ENCODE results near the gene CELSR1.
"Not testable (repeated sequence)": the region's sequence is repeated elsewhere in the genome, so short reads cannot be mapped to it uniquely, and the experiment has no call there.

CELSR1 gene

GRCh38 chr22:46407748-46408147 lies 129.7 kb downstream of the CELSR1 start:
- H3K4me3 Mint-ChIP-seq, result no peak overlapping the region
- no peaks in the 10 kb centered on the region for H3K27me3 Mint-ChIP-seq
- no peaks in the 10 kb centered on the region for H3K9me3 Mint-ChIP-seq
- no peak overlapping the region for H3K27ac Mint-ChIP-seq
- DNase-seq (no peak), ATAC-seq (replicated peaks) (no peak)
- peaks cover 8 to 17% of the 10 kb centered on the region in 2 donors for H3K36me3 Mint-ChIP-seq
- no peaks in the 10 kb centered on the region for H3K4me1 Mint-ChIP-seq

- no peaks in the 10 kb centered on the region for H3K4me1 Mint-ChIP-seq
- ATAC-seq (replicated peaks) (no peak), DNase-seq (no peak)
- peaks cover 8 to 12% of the 10 kb centered on the region in 2 donors for H3K36me3 Mint-ChIP-seq
- no peak overlapping the region for H3K27ac Mint-ChIP-seq
- H3K9me3 Mint-ChIP-seq, result no peaks in the 10 kb centered on the region
- H3K4me3 Mint-ChIP-seq, result no peak overlapping the region
- no peaks in the 10 kb centered on the region for H3K27me3 Mint-ChIP-seq
Measured at GRCh38 chr22:46406791-46407190, 130.6 kb downstream of the CELSR1 start.

GRCh38 chr22:46406349-46406748 lies 131.1 kb downstream of the CELSR1 start:
- ATAC-seq (replicated peaks) (no peak), DNase-seq (no peak)
- Mint-ChIP-seq H3K27ac (no peak overlapping the region), H3K9me3 (no peaks in the 10 kb centered on the region), H3K4me3 (no peak overlapping the region), H3K36me3 (peaks cover 8 to 12% of the 10 kb centered on the region in 2 donors), H3K27me3 (no peaks in the 10 kb centered on the region), H3K4me1 (no peaks in the 10 kb centered on the region)

- no peak for DNase-seq
- Mint-ChIP-seq H3K4me1 (no peaks in the 10 kb centered on the region), H3K4me3 (no peak overlapping the region), H3K36me3 (peaks cover 8 to 12% of the 10 kb centered on the region in 2 donors), H3K9me3 (no peaks in the 10 kb centered on the region), H3K27ac (no peak overlapping the region), H3K27me3 (no peaks in the 10 kb centered on the region)
- ATAC-seq (replicated peaks), result no peak
Measured at GRCh38 chr22:46405901-46406300, 131.5 kb downstream of the CELSR1 start.

GRCh38 chr22:46403880-46404279 lies 133.5 kb downstream of the CELSR1 start:
- H3K27me3 Mint-ChIP-seq; H3K27ac Mint-ChIP-seq; ATAC-seq (replicated peaks); H3K36me3 Mint-ChIP-seq; DNase-seq; H3K4me3 Mint-ChIP-seq; H3K9me3 Mint-ChIP-seq; H3K4me1 Mint-ChIP-seq: not testable (repeated sequence)

GRCh38 chr22:46402505-46402904 lies 134.9 kb downstream of the CELSR1 start:
- ATAC-seq (replicated peaks) (no peak), DNase-seq (no peak)
- Mint-ChIP-seq H3K9me3 (no peaks in the 10 kb centered on the region), H3K27me3 (no peaks in the 10 kb centered on the region), H3K27ac (no peak overlapping the region), H3K4me3 (no peak overlapping the region), H3K36me3 (peaks cover 1 to 8% of the 10 kb centered on the region in 2 donors), H3K4me1 (no peaks in the 10 kb centered on the region)

- DNase-seq (no peak), ATAC-seq (replicated peaks) (no peak)
- Mint-ChIP-seq H3K9me3 (no peaks in the 10 kb centered on the region), H3K27ac (no peak overlapping the region), H3K4me1 (no peaks in the 10 kb centered on the region), H3K36me3 (peaks cover 0 to 12% of the 10 kb centered on the region in 2 donors), H3K27me3 (no peaks in the 10 kb centered on the region), H3K4me3 (no peak overlapping the region)
Measured at GRCh38 chr22:46401370-46401769, 136.1 kb downstream of the CELSR1 start.

- Mint-ChIP-seq H3K9me3 (no peaks in the 10 kb centered on the region), H3K4me3 (no peak overlapping the region), H3K27ac (no peak overlapping the region), H3K4me1 (no peaks in the 10 kb centered on the region), H3K27me3 (no peaks in the 10 kb centered on the region), H3K36me3 (peaks cover 2 to 20% of the 10 kb centered on the region in 2 donors)
- no peak for DNase-seq
- ATAC-seq (replicated peaks), result no peak
Measured at GRCh38 chr22:46399251-46400024, 138.0 kb downstream of the CELSR1 start.

- no peak for DNase-seq
- Mint-ChIP-seq H3K4me1 (no peaks in the 10 kb centered on the region), H3K4me3 (no peak overlapping the region), H3K9me3 (no peaks in the 10 kb centered on the region), H3K36me3 (peaks cover 2 to 25% of the 10 kb centered on the region in 2 donors), H3K27ac (no peak overlapping the region), H3K27me3 (no peaks in the 10 kb centered on the region)
- ATAC-seq (replicated peaks), result no peak
Measured at GRCh38 chr22:46397951-46398350, 139.5 kb downstream of the CELSR1 start.

GRCh38 chr22:46397514-46397913 lies 139.9 kb downstream of the CELSR1 start:
- H3K4me1 Mint-ChIP-seq, result no peaks in the 10 kb centered on the region
- no peak overlapping the region for H3K27ac Mint-ChIP-seq
- DNase-seq, result no peak
- H3K27me3 Mint-ChIP-seq, result no peaks in the 10 kb centered on the region
- peaks cover 2 to 29% of the 10 kb centered on the region in 2 donors for H3K36me3 Mint-ChIP-seq
- no peaks in the 10 kb centered on the region for H3K9me3 Mint-ChIP-seq
- ATAC-seq (replicated peaks), result no peak
- H3K4me3 Mint-ChIP-seq, result no peak overlapping the region

GRCh38 chr22:46397049-46397448 lies 140.4 kb downstream of the CELSR1 start:
- not testable (repeated sequence) for H3K27ac Mint-ChIP-seq; H3K4me3 Mint-ChIP-seq; DNase-seq; H3K27me3 Mint-ChIP-seq; H3K9me3 Mint-ChIP-seq; H3K4me1 Mint-ChIP-seq; ATAC-seq (replicated peaks)
- H3K36me3 Mint-ChIP-seq, result peaks cover 2 to 32% of the 10 kb centered on the region in 2 donors

- Mint-ChIP-seq H3K4me1 (no peaks in the 10 kb centered on the region), H3K4me3 (no peak overlapping the region), H3K27ac (no peak overlapping the region), H3K36me3 (peaks cover 8 to 41% of the 10 kb centered on the region in 2 donors), H3K27me3 (no peaks in the 10 kb centered on the region), H3K9me3 (no peaks in the 10 kb centered on the region)
- DNase-seq (no peak), ATAC-seq (replicated peaks) (no peak)
Measured at GRCh38 chr22:46395145-46395544, 142.3 kb downstream of the CELSR1 start.

GRCh38 chr22:46394622-46395021 lies 142.8 kb downstream of the CELSR1 start:
- ATAC-seq (replicated peaks) (no peak), DNase-seq (no peak)
- Mint-ChIP-seq H3K4me3 (no peak overlapping the region), H3K4me1 (no peaks in the 10 kb centered on the region), H3K27ac (no peak overlapping the region), H3K27me3 (no peaks in the 10 kb centered on the region), H3K36me3 (peaks cover 9 to 44% of the 10 kb centered on the region in 2 donors), H3K9me3 (no peaks in the 10 kb centered on the region)

- Mint-ChIP-seq H3K27me3 (no peaks in the 10 kb centered on the region), H3K36me3 (peaks cover 9 to 45% of the 10 kb centered on the region in 2 donors), H3K9me3 (no peaks in the 10 kb centered on the region), H3K4me3 (no peak overlapping the region), H3K4me1 (no peaks in the 10 kb centered on the region), H3K27ac (no peak overlapping the region)
- DNase-seq (no peak), ATAC-seq (replicated peaks) (no peak)
Measured at GRCh38 chr22:46393873-46394272, 143.5 kb downstream of the CELSR1 start.

- Mint-ChIP-seq H3K27ac (no peak overlapping the region), H3K4me1 (no peaks in the 10 kb centered on the region), H3K36me3 (peaks cover 9 to 37% of the 10 kb centered on the region in 2 donors), H3K27me3 (no peaks in the 10 kb centered on the region), H3K4me3 (no peak overlapping the region), H3K9me3 (no peaks in the 10 kb centered on the region)
- ATAC-seq (replicated peaks) (no peak), DNase-seq (no peak)
Measured at GRCh38 chr22:46392137-46392844, 145.1 kb downstream of the CELSR1 start.

All from stimulated activated naive B cell treated with anti-CD40 and anti-IgM and Interleukin-4, amounts not matched to agents 10 μg/mL and 1 μg/mL and 100 μg/mL, for 72 hours (primary cell).